HUDEP-2 (cell line): ENCODE measurements around the gene ZSWIM7.

Source experiments
- DNase-seq, 76 experiments: peaks; one replicate each; lab custom pipeline; 2025; ENCODE audit not compliant: unreplicated experiment in 76 of 76; lab: John Stamatoyannopoulos, UW

ZSWIM7 gene, protein sequence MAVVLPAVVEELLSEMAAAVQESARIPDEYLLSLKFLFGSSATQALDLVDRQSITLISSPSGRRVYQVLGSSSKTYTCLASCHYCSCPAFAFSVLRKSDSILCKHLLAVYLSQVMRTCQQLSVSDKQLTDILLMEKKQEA

DNA sequence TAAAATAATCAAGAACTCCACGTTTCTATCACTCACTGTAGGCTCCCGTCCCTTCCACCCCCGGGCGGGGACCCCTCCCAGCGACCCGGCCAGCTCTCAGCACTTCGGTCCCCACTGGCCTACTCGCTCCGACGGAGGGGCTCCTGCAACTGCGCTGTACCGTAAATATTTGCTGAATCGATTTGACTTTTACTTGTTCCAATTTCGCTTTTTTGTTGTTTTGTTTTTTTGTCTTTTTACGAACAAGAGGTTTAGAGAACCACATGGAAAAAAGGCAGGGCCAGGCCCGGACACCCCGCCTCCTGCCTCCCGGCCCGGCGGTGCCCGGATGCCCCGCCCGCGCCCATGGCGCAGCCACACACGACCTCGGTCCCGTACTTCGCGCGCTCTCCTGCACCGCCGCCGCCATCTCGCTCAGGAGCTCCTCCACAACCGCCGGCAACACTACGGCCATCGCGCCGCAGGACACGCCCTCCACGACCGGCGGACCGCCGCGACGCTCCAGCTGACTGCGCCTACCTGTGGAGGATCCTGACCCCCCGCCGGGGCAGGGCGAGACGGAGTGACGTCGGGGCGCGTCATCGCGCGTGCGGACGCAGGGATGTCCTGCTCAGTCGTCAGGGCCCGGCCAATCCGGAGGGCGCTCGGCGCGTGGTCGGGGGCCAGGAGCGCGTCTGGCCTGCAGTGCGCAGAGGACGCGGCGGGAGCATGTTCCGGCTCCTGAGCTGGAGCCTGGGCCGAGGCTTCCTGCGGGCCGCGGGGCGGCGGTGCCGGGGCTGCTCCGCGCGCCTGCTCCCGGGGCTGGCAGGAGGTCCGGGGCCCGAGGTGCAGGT is at the start of gene ZSWIM7, which contains the start of gene TTC19:
Gene ZSWIM7, minus strand, starts transcription at position 564 of the 833 bp plus-strand sequence. Its CDS starts 110 bp downstream, at position 454.
Gene TTC19, plus strand, starts transcription at position 684 of the 833 bp plus-strand sequence. Its CDS starts 25 bp downstream, at position 709.
- peak in 75 of 76 experiments; percentile 34 to 95 (median 89) for DNase-seq

DNA sequence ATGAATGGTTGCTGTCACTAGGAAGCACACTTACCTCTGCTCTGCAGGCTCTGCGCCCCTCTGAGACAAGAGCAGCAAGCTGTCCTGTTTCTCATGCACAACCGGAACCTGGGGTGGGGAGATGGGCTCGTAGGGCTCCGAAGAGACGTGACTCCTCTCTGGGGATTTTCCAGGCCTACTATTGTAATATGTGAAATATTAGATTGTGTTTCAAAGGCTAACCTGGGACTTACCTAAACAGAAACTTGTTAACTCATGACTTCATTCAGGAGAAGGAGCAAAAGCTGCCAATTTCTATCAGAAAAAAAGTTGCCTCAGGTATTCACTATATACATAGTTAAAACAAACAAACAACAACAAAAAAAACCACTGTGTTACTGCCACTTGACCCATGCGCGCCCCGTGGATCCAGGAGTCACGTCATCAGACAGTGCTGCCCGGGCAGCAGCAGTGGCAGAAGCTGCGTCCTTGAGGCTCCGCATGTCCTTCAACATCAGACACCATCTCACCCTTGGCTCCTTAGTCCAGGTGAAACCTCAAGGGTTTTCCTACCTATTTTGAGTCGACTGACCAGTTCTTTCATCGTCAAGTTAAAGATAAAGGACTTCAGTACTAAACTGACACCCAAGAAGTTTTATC is 49.4 kb upstream of the ZSWIM7 start:
- no peak for DNase-seq

DNA sequence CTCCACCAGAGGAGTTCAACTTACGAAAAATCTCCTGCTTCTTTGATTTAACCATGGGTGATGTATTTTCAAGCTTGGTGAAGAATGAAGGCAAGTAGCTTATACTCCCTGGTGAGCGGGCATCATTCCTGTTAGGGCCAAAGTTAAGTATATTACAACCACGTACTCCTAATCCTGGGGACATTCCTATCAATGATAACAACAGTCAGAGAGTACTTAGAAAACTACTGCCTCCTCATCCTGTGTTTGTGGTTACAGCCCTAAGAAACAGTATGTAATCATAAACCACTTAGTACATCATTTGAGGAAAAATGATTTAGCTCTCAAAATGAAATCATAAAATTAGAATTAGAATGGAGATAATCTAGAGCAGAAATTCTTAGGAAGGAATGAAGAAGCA is 47.5 kb upstream of the ZSWIM7 start:
- no peak for DNase-seq

DNA sequence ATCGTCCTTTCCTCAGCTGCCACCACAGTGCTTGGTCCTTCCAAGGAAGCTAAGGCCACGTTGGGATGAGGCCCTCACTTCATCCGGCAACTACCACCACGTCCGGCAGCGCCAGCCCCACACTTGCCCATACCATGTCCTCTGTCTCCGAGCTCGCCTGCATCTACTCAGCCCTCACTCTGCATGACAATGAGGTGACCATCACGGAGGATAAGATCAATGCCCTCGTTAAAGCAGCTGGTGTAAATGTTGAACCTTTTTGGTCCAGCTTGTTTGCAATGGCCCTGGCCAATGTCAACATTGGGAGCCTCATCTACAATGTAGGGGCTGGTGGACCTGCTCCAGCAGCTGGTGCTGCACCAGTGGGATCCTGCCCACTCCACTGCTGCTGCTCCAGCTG is 45.0 kb upstream of the ZSWIM7 start:
- DNase-seq, result no peak

DNA sequence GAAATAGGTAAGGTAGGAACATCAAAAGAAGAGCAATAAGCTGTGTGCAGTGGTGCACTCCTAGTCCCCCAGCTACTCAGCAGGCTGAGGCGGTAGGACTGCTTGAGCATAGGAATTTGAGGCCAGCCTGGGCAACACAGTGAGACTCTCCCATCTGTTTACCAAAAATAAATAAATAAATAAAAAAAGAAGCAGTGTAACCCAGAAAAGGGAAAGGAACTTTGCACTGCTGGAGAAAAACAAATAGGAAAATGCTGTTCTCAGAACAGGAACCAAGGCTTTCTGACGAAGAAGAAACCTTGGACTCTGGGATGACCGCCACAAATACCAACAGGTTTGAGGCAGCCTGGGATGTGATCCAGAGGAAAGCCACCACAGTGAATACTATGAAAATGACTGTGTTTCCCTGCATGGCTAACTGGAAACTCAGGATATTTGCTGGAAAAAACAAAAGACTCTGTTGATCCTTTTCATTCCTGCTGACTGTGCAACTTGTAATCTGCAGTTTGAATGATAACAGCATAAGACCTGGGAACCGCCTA is 41.3 kb upstream of the ZSWIM7 start:
- DNase-seq, result no peak

DNA sequence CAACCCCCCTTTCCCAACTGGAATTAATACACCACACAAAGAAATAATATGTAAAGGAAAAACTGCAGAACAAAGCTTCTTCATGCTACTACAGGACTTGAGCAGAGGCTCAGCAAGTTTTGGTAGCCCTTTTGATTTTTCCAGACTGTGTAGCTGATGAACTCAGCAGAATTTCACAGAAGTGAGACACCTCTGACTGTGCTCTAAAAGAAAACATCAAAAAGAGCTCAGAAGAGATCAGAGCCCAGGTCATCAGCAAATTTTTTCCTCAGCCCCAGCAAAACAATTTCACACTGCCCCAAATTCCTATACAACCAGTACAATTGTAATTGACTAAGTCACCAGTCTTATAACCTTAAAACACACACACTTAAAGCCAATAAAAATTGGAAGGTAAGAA is 38.1 kb upstream of the ZSWIM7 start:
- DNase-seq, result no peak

DNA sequence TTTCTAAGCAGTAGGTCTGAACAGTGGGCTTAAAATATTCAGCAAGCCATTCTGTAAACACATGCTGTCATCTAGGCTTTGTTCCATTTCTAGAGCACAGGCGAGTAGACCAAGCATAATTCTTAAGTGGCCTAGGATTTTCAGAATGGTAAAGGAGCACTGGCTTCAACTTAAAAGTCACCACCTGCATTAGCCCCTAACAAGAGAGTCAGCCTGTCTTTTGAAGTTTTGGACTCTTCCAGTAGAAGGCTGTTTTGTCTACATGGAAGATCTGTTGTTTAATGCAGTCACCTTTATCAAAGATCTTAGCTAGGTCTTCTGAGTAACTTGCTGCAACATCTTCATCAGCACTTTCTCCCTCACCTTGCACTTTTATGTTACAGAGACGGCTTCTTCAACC is 36.8 kb upstream of the ZSWIM7 start:
- DNase-seq, result no peak

DNA sequence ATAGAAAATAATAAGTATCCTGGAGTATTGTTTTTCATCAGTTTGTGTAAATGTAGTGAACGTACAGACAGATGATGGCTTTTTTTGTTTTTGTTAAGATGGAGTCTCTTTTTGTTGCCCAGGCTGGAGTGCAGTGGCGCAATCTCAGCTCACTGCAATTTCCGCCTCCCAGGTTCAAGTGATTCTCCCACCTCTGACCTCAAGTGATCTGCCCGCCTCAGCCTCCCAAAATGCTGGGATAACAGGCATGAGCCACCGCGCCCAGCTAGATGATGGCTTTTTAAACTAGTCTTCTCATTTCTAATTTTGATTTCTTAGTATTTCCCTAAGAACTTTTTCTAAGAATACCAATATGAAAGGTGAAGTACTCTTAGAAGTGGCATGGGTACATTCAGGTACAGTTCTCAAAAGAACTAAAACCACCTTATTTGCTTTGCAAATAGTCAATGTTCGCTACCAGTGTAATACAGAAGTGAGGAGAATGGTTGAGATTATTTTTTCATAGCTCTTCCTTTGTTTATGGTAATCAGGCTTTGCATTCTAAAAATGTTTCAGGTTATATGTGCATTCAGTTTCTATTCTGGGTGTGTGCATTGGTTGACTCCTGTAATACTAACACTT is 34.3 kb upstream of the ZSWIM7 start:
- no peak for DNase-seq

DNA sequence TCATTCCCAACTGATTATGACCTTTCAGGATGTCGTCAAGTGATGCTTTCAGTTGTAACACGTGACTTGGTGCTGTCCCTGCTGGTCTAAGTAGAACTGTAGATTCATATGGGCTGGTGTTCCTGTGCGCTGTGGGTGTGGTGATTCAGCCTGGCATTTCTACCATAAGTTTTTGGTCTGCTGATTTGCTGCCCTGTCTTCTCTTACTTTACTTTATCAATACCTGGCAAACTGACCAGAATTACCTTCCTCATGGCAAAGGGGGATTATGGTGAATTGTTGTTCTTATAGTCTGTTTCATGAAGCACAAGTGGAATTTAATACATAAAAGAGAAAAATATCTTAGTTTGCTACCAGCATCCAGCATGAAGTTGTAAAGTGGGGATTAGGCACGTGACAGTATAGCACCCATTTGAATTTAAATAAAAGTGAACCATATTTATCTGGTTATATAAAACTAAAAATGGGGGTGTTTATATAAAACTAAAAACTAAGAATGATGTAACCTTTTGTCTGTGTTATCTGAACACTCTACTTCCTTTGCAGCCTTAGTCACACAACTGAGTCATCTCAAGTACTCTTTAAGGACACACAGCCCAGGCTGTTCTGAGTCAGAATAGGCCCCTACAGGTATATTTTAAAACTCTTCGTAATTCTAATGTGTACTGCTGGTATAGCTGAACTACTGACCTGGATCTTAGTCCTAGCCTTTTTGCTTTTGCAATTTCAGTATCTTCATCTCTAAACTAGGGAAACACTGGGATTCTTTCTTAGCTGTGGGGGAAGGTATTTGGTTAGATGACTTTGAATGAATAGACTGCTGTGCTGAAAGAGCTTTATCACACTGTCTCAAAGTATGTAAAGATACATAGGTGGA is 28.4 kb upstream of the ZSWIM7 start:
- DNase-seq, result peak in 46 of 76 experiments; percentile 3 to 66 (median 25)

DNA sequence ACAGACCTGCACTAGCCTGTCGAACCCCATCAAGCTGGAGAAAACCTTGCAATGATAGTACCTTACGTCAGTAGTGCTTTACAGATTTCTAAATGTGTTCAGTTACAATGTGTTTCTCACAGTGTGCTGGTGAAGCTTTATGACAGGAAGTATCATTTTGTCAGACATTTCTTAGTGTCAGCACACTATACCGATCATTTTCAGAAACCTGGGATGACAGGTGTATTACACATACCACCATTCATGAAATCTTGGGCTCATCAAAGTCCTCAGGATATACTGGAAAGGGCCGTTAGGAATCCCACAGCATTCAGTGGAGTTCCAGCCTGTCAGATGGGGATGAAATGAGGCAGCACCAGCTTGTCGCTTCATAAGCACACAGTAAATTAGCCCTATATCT is 27.4 kb upstream of the ZSWIM7 start:
- DNase-seq, result no peak

DNA sequence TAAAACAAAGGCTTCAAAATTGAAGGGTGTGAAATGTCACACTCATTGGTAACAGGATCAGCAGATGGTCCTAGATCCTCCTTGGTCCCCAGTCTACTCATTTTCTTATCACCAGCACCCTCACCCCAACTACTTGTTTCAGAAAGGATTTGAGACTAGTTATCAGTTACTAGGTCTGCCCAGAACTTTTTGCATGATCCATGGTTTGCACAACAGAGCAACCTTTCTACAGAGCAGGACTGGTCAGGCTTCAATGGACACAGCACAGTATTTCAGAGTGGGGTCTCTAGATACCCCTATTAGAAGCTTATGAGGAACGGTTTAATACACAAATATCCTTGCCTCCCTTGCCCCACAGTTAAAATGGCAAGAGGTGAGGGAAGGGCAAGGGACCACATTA is 25.7 kb upstream of the ZSWIM7 start:
- no peak for DNase-seq

DNA sequence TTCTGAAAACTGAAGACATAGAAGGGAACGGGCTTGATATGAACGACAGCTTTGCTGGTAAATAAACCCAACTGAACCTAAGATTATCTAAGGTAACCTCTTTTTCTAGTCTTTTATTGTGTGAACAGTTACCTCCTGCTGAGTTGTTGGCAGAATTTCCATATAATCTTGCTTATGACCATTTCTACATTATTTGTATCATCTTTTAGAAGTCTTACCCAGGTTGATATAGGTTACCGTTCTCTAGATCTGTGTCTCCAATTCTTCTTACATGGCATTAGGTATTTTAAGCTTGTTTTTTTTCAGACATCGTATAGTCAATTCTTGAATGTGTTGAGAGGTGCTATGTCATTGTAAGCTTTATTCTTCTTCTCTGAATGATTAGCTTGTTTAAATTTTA is 24.4 kb upstream of the ZSWIM7 start:
- no peak for DNase-seq

DNA sequence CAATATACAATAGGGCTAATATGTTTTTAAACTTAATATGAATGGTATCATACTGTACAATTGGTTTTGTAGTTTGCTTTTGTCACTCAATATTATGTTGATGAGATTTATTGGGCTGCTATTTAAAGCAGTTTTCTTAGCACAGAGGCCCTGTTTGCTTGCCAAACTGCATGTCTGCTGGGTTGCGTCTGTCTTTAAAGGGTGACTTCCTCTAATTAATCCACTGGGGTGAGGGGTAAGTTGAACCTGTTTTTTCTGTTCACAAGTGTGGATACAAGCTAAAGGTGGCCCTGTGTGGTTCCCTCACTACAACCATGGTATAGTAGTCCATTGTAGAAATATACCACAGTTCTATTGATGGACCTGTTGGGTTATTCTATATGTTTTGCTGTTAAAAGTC is 19.8 kb upstream of the ZSWIM7 start:
- no peak for DNase-seq

DNA sequence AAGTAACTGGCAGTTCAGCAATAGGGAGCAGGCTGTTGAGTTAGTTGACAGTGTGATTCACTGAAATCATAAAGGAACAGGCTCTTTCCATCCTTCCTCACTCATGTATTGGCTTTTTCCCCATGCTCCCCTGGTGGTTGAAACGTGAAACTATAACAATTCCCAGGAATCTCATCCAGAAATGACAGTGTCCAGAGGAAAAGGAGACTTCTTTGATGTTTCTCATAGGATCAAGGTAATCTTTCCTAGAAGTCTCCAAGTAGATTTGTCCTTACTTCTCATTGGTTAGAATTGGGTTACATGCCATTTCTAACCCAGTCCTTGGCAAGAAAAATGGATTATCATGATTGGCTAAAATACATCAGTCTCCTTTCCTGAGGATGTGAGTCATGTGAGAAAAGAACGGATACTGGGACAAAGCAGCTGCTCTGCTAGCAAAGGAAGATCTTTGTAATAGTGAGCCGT is 14.5 kb upstream of the ZSWIM7 start:
- no peak for DNase-seq

DNA sequence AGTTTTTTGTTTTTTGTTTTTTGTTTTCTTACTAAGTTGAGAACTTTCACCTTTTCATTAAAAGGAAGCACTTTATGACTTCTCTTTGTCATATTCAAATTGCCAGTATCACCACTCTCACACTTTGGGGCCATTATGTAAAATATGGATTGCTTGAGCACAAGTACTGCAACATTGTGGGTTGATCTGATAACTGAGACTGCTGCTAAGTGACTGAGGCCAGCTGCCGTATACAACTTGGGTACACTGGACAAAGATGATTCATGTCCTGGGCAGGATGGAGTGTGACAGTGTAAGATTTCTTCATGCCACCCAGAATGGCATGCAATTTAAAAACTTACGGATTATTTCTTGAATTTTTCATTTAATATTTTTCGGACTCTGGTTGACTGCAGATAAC is 7.9 kb upstream of the ZSWIM7 start:
- DNase-seq, result peak in 4 of 76 experiments; percentile 7 to 22 (median 8)

DNA sequence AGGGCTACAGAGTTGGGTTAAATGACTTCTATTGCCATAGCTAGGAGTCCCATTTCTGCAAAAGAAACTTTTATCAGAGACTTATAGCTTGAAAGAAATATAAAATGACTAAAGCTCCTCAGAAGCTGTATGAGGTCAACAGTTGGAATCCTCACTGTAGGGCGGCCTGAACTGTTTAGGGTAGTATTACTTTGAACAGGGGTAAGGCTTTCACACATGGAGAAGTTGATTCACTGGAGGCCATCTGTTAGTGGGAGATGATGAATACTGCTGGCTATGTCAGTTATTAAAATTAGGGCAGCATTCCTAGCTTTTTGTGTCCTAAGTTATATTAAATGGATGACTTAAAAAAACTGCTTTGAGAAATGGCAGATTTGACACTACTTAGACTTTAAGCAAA is 6.1 kb upstream of the ZSWIM7 start:
- DNase-seq, result no peak

DNA sequence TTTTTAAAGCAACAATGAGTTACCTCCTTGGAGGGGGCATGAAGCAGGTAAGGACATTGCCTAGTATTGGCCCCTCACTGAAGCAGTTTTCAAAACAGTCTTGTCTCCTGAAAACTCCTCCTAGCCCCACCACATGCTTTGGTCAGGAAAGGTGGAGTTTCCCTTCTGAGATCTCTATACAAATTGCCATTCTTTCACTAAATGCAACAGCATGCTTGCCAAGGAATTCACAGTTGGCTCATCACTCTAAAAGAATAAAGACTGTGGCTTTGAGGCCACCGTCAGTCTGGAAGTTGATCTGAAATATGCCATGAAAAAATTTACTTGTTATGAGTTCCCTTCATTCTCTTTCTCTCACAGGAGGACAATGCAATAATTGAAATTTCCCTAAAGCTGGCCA is 4.3 kb upstream of the ZSWIM7 start:
- DNase-seq, result no peak

DNA sequence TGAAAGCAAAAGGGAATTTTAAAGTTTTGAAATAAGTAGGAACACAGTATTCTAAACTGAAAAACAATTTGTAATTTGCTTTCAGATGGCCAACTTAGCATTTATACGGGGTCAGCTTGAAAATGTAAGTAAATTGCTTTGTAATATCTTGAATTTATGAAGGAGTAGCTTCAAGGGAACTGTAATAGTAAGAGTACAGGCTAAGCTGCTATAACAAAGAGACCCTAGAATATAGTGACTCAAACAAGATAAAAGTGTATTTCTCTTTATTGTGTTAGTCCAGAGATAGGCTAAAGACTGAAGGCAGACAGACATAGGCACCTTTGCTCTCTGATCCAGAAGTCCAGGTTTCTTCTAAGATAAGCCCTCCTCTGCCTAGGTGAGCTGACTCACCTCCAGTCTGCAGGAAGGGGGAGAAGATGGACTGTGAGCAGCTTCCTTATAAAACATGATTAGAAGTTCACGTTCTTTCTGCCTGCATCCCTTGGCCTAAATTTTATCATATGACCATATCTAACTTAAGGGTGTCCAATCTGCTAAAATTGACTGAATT is 3.3 kb upstream of the ZSWIM7 start:
- DNase-seq, result no peak

DNA sequence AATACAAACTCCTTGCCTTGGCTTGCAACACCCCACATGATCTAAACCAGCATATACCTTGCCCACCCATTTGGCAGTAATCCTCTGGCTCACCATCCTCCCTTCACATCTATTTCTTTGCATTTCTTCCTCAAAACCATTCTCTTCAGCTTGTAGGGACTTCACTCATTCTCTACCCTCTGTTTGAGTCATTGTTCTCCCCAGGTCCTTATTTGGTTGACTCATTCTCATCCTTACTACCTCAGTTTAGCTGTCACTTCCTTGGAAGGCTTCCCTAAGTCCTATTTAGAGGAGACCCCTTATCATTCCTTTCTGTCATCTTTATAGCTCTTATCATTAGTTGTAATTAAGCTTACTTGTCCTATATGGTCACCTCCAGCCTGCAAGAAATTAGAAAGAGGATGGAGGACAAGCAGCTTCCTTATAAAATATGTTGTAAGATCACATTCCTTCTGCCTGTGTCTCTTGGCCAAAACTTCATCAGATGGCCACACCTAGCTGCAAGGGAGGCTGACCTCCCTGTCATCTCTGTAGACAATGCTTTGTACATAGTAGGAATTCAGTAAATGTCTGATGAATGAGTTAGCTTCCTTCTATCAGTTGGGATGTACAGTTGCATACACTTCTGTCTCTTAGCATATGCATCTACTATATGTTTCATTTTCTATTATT is 1.9 kb upstream of the ZSWIM7 start:
- DNase-seq, result no peak
